Trophoblast cell (in vitro differentiated cells and primary cell): ENCODE measurements around the gene KLF2.

Source experiments
- DNase-seq, 2 donors: peaks; one replicate each; pipeline ENCODE4 v3.0.0-alpha.2; 2016
- H2AFZ ChIP-seq: 2 replicates; pipeline ENCODE4 v1.6.1; 2013; ENCODE audit warnings: low read length, moderate library complexity, mild to moderate bottlenecking; ENCODE audit not compliant: insufficient read depth, poor library complexity
- H2AK5ac ChIP-seq: 2 replicates; pipeline ENCODE4 v1.6.1; 2013; ENCODE audit warnings: mild to moderate bottlenecking, low read length
- H2BK120ac ChIP-seq: 2 replicates; pipeline ENCODE4 v1.6.1; 2013; ENCODE audit warnings: low read length, mild to moderate bottlenecking, moderate library complexity; ENCODE audit not compliant: insufficient read depth, poor library complexity
- H2BK12ac ChIP-seq: 2 replicates; pipeline ENCODE4 v1.6.1; 2013; ENCODE audit warnings: mild to moderate bottlenecking, low read length, moderate library complexity
- H2BK5ac ChIP-seq: 2 replicates; pipeline ENCODE4 v1.6.1; 2013; ENCODE audit warnings: low read length, low read depth, moderate library complexity, mild to moderate bottlenecking; ENCODE audit not compliant: poor library complexity
- H3K14ac ChIP-seq: 2 replicates; pipeline ENCODE4 v1.6.1; 2013; ENCODE audit warnings: mild to moderate bottlenecking, low read length
- H3K18ac ChIP-seq: 2 replicates; pipeline ENCODE4 v1.6.1; 2013; ENCODE audit warnings: mild to moderate bottlenecking, low read length
- H3K23ac ChIP-seq: 2 replicates; pipeline ENCODE4 v1.6.1; 2013; ENCODE audit warnings: low read length
- H3K27ac ChIP-seq: 2 replicates; pipeline ENCODE4 v1.5.1; 2013; ENCODE audit warnings: low read depth, mild to moderate bottlenecking, inconsistent platforms, low read length, moderate library complexity
- H3K27me3 ChIP-seq: 2 replicates; pipeline ENCODE4 v1.6.1; 2013; ENCODE audit warnings: inconsistent platforms, mild to moderate bottlenecking, low read length, moderate library complexity; ENCODE audit not compliant: insufficient read depth
- H3K36me3 ChIP-seq, 2 experiments: 1 replicate in 1 of 2; 2 replicates in 1 of 2; pipeline ENCODE4 v1.6.1; 2013; ENCODE audit warnings: low read length in 2 of 2, mild to moderate bottlenecking in 2 of 2, moderate library complexity in 1 of 2; ENCODE audit not compliant: insufficient read depth in 2 of 2, control insufficient read depth in 1 of 2
- H3K4ac ChIP-seq: 2 replicates; pipeline ENCODE4 v1.6.1; 2013; ENCODE audit warnings: low read depth, mild to moderate bottlenecking, low read length, moderate library complexity
- H3K4me1 ChIP-seq, 2 experiments: 1 replicate in 1 of 2; 2 replicates in 1 of 2; pipeline ENCODE4 v1.6.1; 2013; ENCODE audit warnings: low read length in 2 of 2, mild to moderate bottlenecking in 2 of 2, moderate library complexity in 1 of 2; ENCODE audit not compliant: insufficient read depth in 2 of 2, control insufficient read depth in 1 of 2
- H3K4me2 ChIP-seq: 2 replicates; pipeline ENCODE4 v1.6.1; 2013; ENCODE audit warnings: inconsistent platforms, mild to moderate bottlenecking, low read length, moderate library complexity
- H3K4me3 ChIP-seq: 2 replicates; pipeline ENCODE4 v1.5.1; 2013; ENCODE audit warnings: mild to moderate bottlenecking, low read depth, low read length, inconsistent platforms
- H3K79me1 ChIP-seq: one replicate; pipeline ENCODE4 v1.6.1; 2013; ENCODE audit warnings: low read length
- H3K79me2 ChIP-seq: 2 replicates; pipeline ENCODE4 v1.6.1; 2013; ENCODE audit warnings: low read length, mild to moderate bottlenecking; ENCODE audit not compliant: control insufficient read depth, insufficient read depth, poor library complexity
- H3K9ac ChIP-seq: 2 replicates; pipeline ENCODE4 v1.6.1; 2013; ENCODE audit warnings: mild to moderate bottlenecking, low read length
- H3K9me3 ChIP-seq: 2 replicates; pipeline ENCODE4 v1.6.1; 2013; ENCODE audit warnings: low read depth, mild to moderate bottlenecking, control low read depth, inconsistent platforms, low read length; ENCODE audit not compliant: insufficient read depth
- H4K12ac ChIP-seq: 2 replicates; pipeline ENCODE4 v1.6.1; 2013; ENCODE audit warnings: low read depth, mild to moderate bottlenecking, low read length, moderate library complexity
- H4K8ac ChIP-seq: 2 replicates; pipeline ENCODE4 v1.6.1; 2013; ENCODE audit warnings: low read depth, mild to moderate bottlenecking, low read length, moderate library complexity
- H4K91ac ChIP-seq: one replicate; pipeline ENCODE4 v1.6.1; 2013; ENCODE audit warnings: low read depth, mild to moderate bottlenecking, low read length, moderate library complexity
- WGBS: extraction: QIAGEN DNeasy Blood & Tissue Kit; methylation state at CpG from one replicate; pipeline ENCODE4 v1.1.7; 2013; ENCODE audit warnings: missing lambda C conversion rate; ENCODE audit not compliant: insufficient read length, insufficient coverage; ENCODE audit errors: extremely low coverage; 5-methylcytosine and 5-hydroxymethylcytosine counted together

KLF2 gene

GRCh38 chr19:16375936-16376185, 51.2 kb downstream of the KLF2 start:
- H3K14ac ChIP-seq = no peak overlapping the region
- H2BK12ac ChIP-seq = no peak overlapping the region
- H3K4ac ChIP-seq = no peak overlapping the region
- H3K4me3 ChIP-seq = no peak overlapping the region
- no peaks in the 10 kb centered on the region for H3K79me2 ChIP-seq
- DNase-seq = no peak
- no CpG with 5 or more reads among the region's 7 CpGs for WGBS
- peaks cover 44 to 45% of the 10 kb centered on the region in 2 experiments for H3K36me3 ChIP-seq
- peaks cover 4% of the 10 kb centered on the region for H3K9me3 ChIP-seq
- H4K91ac ChIP-seq = no peak overlapping the region
- no peak overlapping the region for H3K23ac ChIP-seq
- H4K12ac ChIP-seq = no peak overlapping the region
- no peaks in the 10 kb centered on the region for H3K79me1 ChIP-seq
- H2AK5ac ChIP-seq = no peak overlapping the region
- H3K18ac ChIP-seq = no peak overlapping the region
- H2BK5ac ChIP-seq = no peak overlapping the region
- no peak overlapping the region for H4K8ac ChIP-seq
- H3K27me3 ChIP-seq = no peaks in the 10 kb centered on the region
- H3K4me1 ChIP-seq = no peaks in the 10 kb centered on the region
- no peak overlapping the region for H2AFZ ChIP-seq
- H3K9ac ChIP-seq = no peak overlapping the region
- H2BK120ac ChIP-seq = no peak overlapping the region
- no peak overlapping the region for H3K27ac ChIP-seq
- no peak overlapping the region for H3K4me2 ChIP-seq

DNA sequence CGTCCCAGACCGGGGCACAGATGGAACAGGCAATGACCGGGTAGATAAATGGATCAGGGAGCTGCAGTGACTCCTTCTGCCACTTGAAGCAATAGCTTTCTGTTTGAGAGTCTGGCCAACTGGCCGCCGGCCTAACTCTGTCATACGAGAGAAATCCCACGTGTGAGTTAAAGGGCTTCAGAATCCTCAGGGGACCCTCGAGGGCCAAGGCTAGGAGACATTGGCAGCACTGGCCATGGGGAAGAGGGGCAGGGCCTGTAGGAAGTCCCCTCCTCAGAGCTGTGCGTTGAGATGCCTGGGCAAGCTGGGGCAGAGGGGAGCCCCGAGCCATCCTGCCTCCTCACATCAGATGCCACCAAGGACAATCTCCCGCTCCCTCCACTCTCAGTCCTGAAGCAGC, 51.6 kb downstream of the KLF2 start:
- H2BK120ac ChIP-seq = no peak overlapping the region
- WGBS = no CpG with 5 or more reads among the region's 11 CpGs
- no peak overlapping the region for H3K9ac ChIP-seq
- no peak overlapping the region for H2AFZ ChIP-seq
- no peaks in the 10 kb centered on the region for H3K27me3 ChIP-seq
- H3K79me2 ChIP-seq = no peaks in the 10 kb centered on the region
- H3K9me3 ChIP-seq = peaks cover 4% of the 10 kb centered on the region
- no peak overlapping the region for H3K4ac ChIP-seq
- H3K79me1 ChIP-seq = no peaks in the 10 kb centered on the region
- no peaks in the 10 kb centered on the region for H3K4me1 ChIP-seq
- no peak overlapping the region for H2BK12ac ChIP-seq
- no peak overlapping the region for H3K4me2 ChIP-seq
- H3K36me3 ChIP-seq = peaks cover 45% of the 10 kb centered on the region in 2 experiments
- no peak for DNase-seq
- H3K27ac ChIP-seq = no peak overlapping the region
- no peak overlapping the region for H3K23ac ChIP-seq
- no peak overlapping the region for H3K4me3 ChIP-seq
- no peak overlapping the region for H2BK5ac ChIP-seq
- no peak overlapping the region for H4K12ac ChIP-seq
- no peak overlapping the region for H4K91ac ChIP-seq
- no peak overlapping the region for H4K8ac ChIP-seq
- no peak overlapping the region for H3K18ac ChIP-seq
- H2AK5ac ChIP-seq = no peak overlapping the region
- H3K14ac ChIP-seq = no peak overlapping the region

- H3K4me2 ChIP-seq = no peak overlapping the region
- no peaks in the 10 kb centered on the region for H3K79me1 ChIP-seq
- no peak overlapping the region for H3K4me3 ChIP-seq
- peaks cover 4% of the 10 kb centered on the region for H3K9me3 ChIP-seq
- no peak overlapping the region for H4K12ac ChIP-seq
- no peaks in the 10 kb centered on the region for H3K27me3 ChIP-seq
- no peak overlapping the region for H3K23ac ChIP-seq
- H4K91ac ChIP-seq = no peak overlapping the region
- peaks cover 47 to 49% of the 10 kb centered on the region in 2 experiments for H3K36me3 ChIP-seq
- H3K18ac ChIP-seq = no peak overlapping the region
- H2AK5ac ChIP-seq = no peak overlapping the region
- H3K4me1 ChIP-seq = no peaks in the 10 kb centered on the region
- no peak overlapping the region for H3K4ac ChIP-seq
- no peak overlapping the region for H3K14ac ChIP-seq
- H2BK120ac ChIP-seq = no peak overlapping the region
- H3K79me2 ChIP-seq = no peaks in the 10 kb centered on the region
- no peak overlapping the region for H2BK5ac ChIP-seq
- no peak overlapping the region for H4K8ac ChIP-seq
- no peak overlapping the region for H2BK12ac ChIP-seq
- no peak overlapping the region for H3K9ac ChIP-seq
- WGBS = no CpG with 5 or more reads among the region's 18 CpGs
- no peak overlapping the region for H3K27ac ChIP-seq
- no peak for DNase-seq
- H2AFZ ChIP-seq = no peak overlapping the region
Measured at GRCh38 chr19:16376649-16377048, 52.0 kb downstream of the KLF2 start.

DNA sequence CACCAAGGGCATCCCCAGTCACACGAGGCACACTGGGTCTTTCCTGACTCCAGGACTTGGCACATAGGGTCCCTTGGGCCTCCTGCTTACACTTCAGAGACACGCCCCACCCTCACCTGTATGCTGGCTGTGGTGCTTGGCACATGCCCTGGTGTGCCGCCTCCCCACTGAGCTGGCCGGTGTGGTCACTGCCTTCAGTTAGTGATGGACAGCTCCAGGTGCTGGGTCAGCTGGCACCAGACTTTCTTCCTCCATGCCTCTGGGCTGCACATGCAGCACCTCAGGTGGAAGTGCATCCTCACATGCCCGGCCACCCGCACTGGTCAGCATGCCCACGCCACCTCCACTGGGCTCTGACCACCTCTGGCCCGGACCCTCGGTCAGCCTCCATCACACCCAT, 52.9 kb downstream of the KLF2 start:
- Histone ChIP-seq H3K4me2 (no peak overlapping the region), H3K14ac (no peak overlapping the region), H2AFZ (no peak overlapping the region), H2BK5ac (no peak overlapping the region), H3K79me1 (no peaks in the 10 kb centered on the region), H2BK120ac (no peak overlapping the region), H4K8ac (no peak overlapping the region), H3K36me3 (peaks cover 51 to 54% of the 10 kb centered on the region in 2 experiments), H4K91ac (no peak overlapping the region), H3K4ac (no peak overlapping the region), H3K27me3 (no peaks in the 10 kb centered on the region), H4K12ac (no peak overlapping the region), H3K9me3 (peaks cover 4% of the 10 kb centered on the region), H3K27ac (no peak overlapping the region), H3K4me1 (no peaks in the 10 kb centered on the region), H3K79me2 (no peaks in the 10 kb centered on the region), H3K23ac (no peak overlapping the region), H3K4me3 (no peak overlapping the region), H3K18ac (no peak overlapping the region), H2BK12ac (no peak overlapping the region), H3K9ac (no peak overlapping the region), H2AK5ac (no peak overlapping the region)
- WGBS = no CpG with 5 or more reads among the region's 9 CpGs
- DNase-seq = no peak
